HAP-1 (cell line): ENCODE measurements around the gene REL.
"Not testable (repeated sequence)": the region's sequence is repeated elsewhere in the genome, so short reads cannot be mapped to it uniquely, and the experiment has no call there.

Experiments used
- DNase-seq, 2 experiments: peaks; one replicate each; pipeline ENCODE4 v3.0.0-alpha.2; 2016 to 2020; ENCODE audit warnings: low spot score in 2 of 2
- H3K27me3 ChIP-seq: fragments of 250-450 bp; sonication (Bioruptor Pico); 2 replicates; pipeline ENCODE4 v1.5.1; 2020; ENCODE audit warnings: low read depth, mild to moderate bottlenecking, moderate library complexity
- H3K36me3 ChIP-seq: fragments of 250-450 bp; sonication (Bioruptor Pico); replicated peaks from 2 replicates; pipeline ENCODE4 v1.5.1; 2020; ENCODE audit warnings: mild to moderate bottlenecking
- H3K4me1 ChIP-seq: fragments of 250-450 bp; sonication (Bioruptor Pico); 2 replicates; pipeline ENCODE4 v1.5.1; 2020; ENCODE audit warnings: mild to moderate bottlenecking
- H3K4me3 ChIP-seq: fragments of 250-450 bp; sonication (Bioruptor Pico); 2 replicates; pipeline ENCODE4 v1.5.1; 2020; ENCODE audit warnings: mild to moderate bottlenecking, moderate library complexity
- H3K9me3 ChIP-seq: fragments of 250-450 bp; sonication (Bioruptor Pico); 2 replicates; pipeline ENCODE4 v1.5.1; 2020; ENCODE audit warnings: mild to moderate bottlenecking, moderate library complexity
- in situ Hi-C: fragments of 300-500 bp; cut with MboI; formaldehyde crosslinking; loops from 3 replicates; pipeline ENCODE4 v1.14.3; 2020; ENCODE audit warnings: low sequenced_read_pairs, inconsistent platforms, mixed read lengths

Gene REL

DNA sequence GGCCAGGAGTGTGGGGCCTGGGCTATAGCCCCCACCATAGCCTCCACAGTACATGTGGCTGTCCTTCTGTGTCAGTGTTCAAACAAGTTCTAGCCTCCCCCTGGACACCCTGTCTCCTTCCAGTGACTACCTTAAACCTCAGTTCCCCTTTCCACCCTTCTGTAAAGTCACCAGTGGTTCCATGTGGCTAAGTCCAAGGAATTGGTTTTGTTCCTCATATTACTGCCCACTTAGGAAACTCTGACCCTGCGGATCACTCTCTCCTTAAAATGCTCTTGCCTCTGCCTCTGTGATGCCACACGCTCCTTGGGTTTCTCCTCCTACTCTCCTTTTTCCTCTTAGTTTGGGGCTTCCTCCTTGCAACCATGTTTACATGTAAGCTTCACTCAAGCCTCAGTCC, 27.8 kb upstream of the REL start:
- no peaks in the 10 kb centered on the region for H3K9me3 ChIP-seq
- no peaks in the 10 kb centered on the region for H3K27me3 ChIP-seq
- H3K4me1 ChIP-seq = no peaks in the 10 kb centered on the region
- H3K4me3 ChIP-seq = no peak overlapping the region
- DNase-seq = no peak
- in situ Hi-C loops = no loop called here
- H3K36me3 ChIP-seq = no peaks in the 10 kb centered on the region

DNA sequence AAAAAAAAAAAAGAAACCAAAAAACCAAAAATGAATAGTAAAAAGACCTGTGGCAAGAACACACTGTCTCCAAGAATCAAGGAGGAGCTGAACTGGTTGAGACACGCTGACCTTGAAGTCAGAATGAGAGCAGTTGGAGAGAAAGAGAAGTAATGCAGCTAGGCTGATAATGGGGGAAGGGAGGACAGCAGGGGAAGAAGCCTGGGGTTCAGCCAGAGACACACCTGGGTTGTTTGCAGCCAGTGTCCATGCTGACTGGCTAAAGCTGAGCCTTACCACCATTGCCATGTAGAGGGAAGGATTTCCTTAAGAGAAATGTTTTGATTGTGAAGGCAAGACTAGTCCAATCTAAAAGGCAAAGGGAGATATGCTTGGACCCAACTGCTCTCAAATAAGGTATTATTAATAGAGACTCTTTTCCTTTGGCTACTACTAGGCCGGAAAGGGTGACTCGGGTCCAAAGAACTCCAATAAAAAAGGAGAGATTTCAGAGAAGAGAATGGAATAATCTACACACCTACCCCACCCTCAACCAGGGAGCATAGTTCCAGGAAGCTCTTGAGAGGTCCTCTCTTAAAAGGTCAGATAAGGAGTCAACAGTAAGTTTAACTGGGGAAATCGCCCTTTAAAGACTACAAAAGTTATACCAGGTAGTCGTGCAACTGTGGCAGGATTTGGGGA, 25.2 kb upstream of the REL start:
- Histone ChIP-seq H3K4me3 (no peak overlapping the region), H3K9me3 (no peaks in the 10 kb centered on the region), H3K4me1 (no peaks in the 10 kb centered on the region), H3K36me3 (no peaks in the 10 kb centered on the region), H3K27me3 (no peaks in the 10 kb centered on the region)
- in situ Hi-C loops = no loop called here
- no peak for DNase-seq

DNA sequence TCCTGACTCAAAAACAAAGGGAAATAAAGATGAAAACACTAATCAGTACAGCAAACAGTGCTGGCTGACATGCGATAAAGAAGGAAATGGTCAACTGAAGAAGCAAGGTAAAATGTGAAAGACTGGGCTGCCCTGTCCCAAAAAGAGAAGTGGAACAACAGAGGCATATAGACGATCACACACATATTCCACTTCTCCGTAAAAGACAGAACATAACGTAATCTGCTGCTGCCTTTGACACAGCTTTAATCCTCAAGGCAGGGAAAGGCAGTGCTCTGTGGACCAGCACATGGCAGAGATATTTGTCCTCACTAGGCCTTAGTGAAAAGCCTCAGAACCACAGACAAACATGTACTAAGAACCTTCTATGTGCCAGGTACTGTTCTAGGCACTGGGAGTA, 24.3 kb upstream of the REL start:
- no peak for DNase-seq
- Histone ChIP-seq H3K9me3 (no peaks in the 10 kb centered on the region), H3K27me3 (no peaks in the 10 kb centered on the region), H3K4me3 (no peak overlapping the region), H3K36me3 (no peaks in the 10 kb centered on the region), H3K4me1 (no peaks in the 10 kb centered on the region)
- in situ Hi-C loops = no loop called here

DNA sequence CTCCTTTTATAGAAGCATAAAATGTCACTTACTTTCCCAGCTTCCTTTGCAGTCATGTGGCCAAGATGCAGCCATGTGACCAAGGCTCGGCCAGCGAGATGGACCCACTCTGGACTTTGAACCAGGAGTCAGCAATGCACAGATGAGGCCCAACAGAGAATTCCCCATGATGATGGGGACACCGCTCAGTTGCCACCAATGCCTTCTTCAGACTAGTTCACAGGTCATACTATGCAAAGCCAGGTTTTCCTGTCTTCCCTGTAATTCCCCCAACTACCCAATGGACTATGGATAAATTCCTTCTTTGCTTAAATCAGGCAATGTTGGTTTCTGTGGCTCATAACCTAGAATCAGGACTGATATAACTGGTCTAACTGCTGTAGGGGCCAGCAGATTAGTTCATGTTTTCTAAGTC, 22.5 kb upstream of the REL start:
- DNase-seq = no peak
- Histone ChIP-seq H3K36me3 (no peaks in the 10 kb centered on the region), H3K9me3 (no peaks in the 10 kb centered on the region), H3K4me1 (no peaks in the 10 kb centered on the region), H3K27me3 (no peaks in the 10 kb centered on the region), H3K4me3 (no peak overlapping the region)
- in situ Hi-C loops = no loop called here

DNA sequence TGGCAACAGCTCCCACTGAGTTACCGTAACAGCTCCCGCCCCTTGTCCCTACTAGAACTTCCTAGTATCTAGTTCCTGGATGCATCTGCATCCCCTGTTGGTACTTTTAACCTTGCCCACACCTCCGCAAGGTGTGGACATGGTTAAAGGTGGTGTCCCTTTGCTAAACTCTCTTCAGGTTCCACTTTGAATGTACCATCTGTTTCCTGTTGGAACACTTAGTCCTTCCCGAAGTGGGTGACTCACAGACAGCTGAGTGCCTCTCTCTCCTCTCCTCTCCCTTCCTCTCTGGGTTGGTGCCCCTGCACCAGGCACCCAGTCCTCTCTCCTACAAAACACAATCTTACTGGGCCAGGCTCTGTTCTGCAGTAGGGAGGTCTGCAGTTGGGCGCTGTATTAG, 19.6 kb upstream of the REL start:
- no peaks in the 10 kb centered on the region for H3K4me1 ChIP-seq
- no peak for DNase-seq
- no peak overlapping the region for H3K4me3 ChIP-seq
- H3K9me3 ChIP-seq = peaks cover 3% of the 10 kb centered on the region; the same call in 1 of the 2 replicates
- no peaks in the 10 kb centered on the region for H3K27me3 ChIP-seq
- H3K36me3 ChIP-seq = no peaks in the 10 kb centered on the region
- in situ Hi-C loops = no loop called here

DNA sequence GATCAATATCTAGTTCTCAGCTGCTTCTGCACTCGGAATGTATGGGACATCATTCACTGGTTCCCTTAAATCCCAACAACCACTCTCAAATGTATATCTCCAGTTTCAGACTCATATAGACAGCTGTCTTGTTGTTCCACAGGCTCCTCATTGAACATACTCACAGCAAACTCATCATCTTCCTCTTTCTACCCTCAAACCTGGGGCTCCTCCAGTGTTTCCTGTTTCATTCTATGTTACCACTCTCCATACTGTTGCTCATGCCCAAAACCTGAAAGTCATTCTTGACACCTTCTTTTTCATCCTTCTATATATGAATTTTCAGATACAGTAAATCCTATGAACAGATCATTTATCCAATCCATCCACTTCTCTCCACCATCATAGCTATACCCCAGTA, 18.7 kb upstream of the REL start:
- no peak for DNase-seq
- Histone ChIP-seq H3K27me3 (no peaks in the 10 kb centered on the region), H3K4me3 (no peak overlapping the region), H3K36me3 (no peaks in the 10 kb centered on the region), H3K9me3 (peaks cover 3% of the 10 kb centered on the region; the same call in 1 of the 2 replicates), H3K4me1 (no peaks in the 10 kb centered on the region)
- in situ Hi-C loops = no loop called here

DNA sequence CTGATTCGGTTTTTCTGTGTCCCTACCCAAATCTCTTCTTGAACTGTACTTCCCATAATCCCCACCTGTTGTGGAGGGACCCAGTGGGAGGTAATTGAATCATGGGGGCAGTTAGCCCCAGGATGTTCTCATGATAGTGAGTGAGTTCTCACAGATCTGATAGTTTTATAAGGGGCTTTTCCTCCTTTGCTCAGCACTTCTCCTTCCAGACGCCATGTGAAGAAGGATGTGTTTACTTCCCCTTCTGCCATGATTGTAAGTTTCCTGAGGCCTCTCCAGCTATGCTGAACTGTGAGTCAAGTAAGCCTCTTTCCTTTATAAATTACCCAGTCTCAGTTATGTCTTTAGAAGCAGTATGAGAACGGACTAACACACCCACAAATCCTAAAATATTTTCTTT, 16.0 kb upstream of the REL start:
- H3K36me3 ChIP-seq, H3K4me1 ChIP-seq, H3K4me3 ChIP-seq, DNase-seq, H3K27me3 ChIP-seq, H3K9me3 ChIP-seq, in situ Hi-C loops: not testable (repeated sequence)

DNA sequence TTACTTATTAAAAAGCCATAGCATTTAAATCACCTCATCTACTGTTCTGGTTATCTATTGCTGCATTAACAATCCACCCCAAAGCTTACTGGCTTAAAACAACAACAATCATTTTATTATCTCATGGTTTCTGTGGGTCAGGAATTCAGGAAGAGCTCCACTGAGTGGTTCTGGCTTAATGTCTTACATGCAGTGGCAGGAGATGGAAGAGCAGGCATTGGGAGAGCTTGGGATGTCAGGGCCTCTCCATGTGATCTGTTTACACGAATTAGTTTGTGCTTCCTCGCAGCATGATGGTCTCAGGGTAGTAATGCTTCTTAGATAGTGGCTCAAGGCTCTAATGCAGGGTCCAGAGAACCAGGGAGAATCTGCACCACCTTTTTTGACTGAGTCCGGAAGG, 14.4 kb upstream of the REL start:
- no peaks in the 10 kb centered on the region for H3K36me3 ChIP-seq
- no peak overlapping the region for H3K4me3 ChIP-seq
- in situ Hi-C loops = no loop called here
- no peaks in the 10 kb centered on the region for H3K4me1 ChIP-seq
- peaks cover 3% of the 10 kb centered on the region; the same call in 1 of the 2 replicates for H3K9me3 ChIP-seq
- no peaks in the 10 kb centered on the region for H3K27me3 ChIP-seq
- no peak for DNase-seq

DNA sequence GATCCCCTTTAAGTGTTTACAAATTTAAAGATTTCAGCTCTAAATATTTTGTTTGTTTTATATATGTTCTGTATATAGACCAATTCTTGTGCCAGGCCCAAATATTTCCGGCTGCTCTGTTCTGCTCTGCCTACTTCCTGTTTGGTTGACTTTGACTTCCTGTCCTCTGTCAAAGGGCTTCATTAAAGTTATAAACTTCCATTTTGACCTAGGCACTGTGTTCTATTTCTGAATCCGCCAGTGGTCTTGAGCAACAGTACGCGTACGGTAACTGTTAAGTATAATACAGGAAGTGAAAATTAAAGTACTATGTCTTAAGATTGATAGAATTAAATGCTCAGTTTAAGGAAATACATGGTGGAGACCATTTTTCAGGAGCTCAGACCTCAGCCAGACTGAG, 13.5 kb upstream of the REL start:
- Histone ChIP-seq H3K27me3 (no peaks in the 10 kb centered on the region), H3K4me1 (no peaks in the 10 kb centered on the region), H3K9me3 (peaks cover 3% of the 10 kb centered on the region; the same call in 1 of the 2 replicates), H3K36me3 (no peaks in the 10 kb centered on the region), H3K4me3 (no peak overlapping the region)
- no peak for DNase-seq
- in situ Hi-C loops = no loop called here

DNA sequence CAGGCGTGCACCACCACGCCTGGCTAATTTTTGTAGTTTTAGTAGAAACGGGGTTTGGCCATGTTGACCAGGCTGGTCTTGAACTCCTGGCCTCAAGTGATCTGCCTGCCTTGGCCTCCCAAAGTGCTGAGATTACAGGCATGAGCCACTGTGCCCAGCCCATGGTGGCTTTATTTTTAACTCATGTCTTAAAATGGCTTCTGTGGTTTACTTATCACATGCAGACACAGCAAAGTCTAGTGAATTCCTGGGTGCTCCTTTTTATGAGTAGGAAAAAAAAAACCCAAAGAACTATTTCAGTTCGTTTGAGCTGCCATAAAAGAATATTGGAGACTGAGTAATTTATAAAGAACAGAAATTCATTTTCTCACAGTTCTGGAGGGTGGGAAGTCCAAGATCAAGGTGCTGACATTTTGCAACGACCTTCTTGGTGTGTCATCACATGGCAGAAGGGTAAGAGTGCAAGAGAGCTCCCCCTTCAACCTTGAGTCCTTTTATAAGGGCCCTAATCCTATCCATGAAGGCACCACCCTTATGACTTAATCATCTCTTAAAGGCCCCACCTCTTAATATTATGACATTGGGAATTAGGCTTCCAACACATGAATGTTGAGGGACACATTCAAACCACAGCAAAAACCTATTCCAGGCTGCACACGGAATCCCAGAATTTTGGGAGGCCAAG, 12.6 kb upstream of the REL start:
- Histone ChIP-seq H3K4me1 (no peaks in the 10 kb centered on the region), H3K27me3 (no peaks in the 10 kb centered on the region), H3K36me3 (no peaks in the 10 kb centered on the region), H3K4me3 (no peak overlapping the region), H3K9me3 (peaks cover 3% of the 10 kb centered on the region; the same call in 1 of the 2 replicates)
- in situ Hi-C loops = no loop called here
- no peak for DNase-seq

DNA sequence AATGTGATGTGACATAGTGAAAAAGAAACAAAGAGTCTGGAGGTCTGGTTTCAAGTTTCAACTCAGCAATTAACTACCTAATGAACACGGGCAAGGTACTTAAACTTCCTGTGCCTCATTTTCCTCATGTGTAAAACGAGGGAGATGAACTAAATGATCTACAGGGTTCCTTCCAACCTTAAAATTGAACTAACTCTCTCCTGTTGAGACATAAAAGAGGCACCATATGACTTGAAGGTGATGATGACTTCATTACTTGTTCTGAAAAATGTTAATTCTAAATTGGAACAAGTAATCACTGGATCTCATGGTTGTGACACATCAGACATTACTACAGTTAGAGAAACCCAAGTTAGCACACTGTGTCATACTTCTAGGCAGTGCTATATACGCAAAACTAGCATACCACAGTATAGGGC, 8.9 kb upstream of the REL start:
- no peak overlapping the region for H3K4me3 ChIP-seq
- H3K9me3 ChIP-seq = no peaks in the 10 kb centered on the region; the same call in 1 of the 2 replicates
- no peaks in the 10 kb centered on the region for H3K36me3 ChIP-seq
- no peak for DNase-seq
- in situ Hi-C loops = no loop called here
- H3K27me3 ChIP-seq = no peaks in the 10 kb centered on the region
- no peaks in the 10 kb centered on the region for H3K4me1 ChIP-seq

DNA sequence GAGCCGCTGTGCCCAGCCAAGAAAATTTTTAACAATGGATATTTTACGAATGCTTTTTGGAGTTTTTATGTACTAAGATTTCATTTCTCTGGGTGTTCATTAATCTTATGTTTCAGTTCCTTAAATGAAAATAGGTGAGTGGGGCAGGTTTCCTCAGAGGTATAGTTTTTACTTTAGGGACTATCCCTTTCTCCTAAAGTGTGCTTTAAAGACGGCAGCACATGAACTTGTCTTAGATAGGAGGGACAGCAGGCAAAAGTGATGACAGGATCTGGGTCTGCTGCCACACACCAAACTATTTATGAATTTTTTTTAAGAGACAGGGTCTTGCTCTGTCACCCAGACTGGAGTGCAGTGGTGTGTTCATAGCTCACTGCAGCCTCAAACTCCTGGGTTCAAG, 8.0 kb upstream of the REL start:
- H3K4me3 ChIP-seq = no peak overlapping the region
- in situ Hi-C loops = no loop called here
- DNase-seq = no peak
- H3K27me3 ChIP-seq = no peaks in the 10 kb centered on the region
- H3K36me3 ChIP-seq = no peaks in the 10 kb centered on the region
- H3K4me1 ChIP-seq = no peaks in the 10 kb centered on the region
- H3K9me3 ChIP-seq = no peaks in the 10 kb centered on the region; the same call in 1 of the 2 replicates

DNA sequence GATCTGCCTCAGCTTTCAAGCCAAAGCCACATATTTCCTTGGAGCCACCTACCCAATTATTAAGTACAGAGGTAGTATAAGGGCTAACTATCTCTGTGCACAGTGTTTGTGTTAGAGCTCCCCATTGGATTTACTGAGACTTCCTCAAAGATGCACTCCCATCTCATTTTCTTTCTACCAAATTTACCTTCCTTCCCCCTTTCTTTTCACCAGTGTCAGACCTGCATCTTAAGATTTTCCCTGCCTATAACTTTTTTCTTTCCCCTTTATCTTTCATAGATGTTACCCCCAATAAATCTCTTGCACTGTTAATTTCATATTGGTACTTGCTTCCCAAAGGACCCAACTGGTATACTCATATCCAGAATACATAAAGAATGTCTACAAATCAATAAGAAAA, 5.9 kb upstream of the REL start:
- Histone ChIP-seq H3K36me3 (no peaks in the 10 kb centered on the region), H3K4me1 (peaks cover 5% of the 10 kb centered on the region), H3K9me3 (no peaks in the 10 kb centered on the region), H3K27me3 (no peaks in the 10 kb centered on the region), H3K4me3 (no peak overlapping the region)
- in situ Hi-C loops = no loop called here
- no peak for DNase-seq

DNA sequence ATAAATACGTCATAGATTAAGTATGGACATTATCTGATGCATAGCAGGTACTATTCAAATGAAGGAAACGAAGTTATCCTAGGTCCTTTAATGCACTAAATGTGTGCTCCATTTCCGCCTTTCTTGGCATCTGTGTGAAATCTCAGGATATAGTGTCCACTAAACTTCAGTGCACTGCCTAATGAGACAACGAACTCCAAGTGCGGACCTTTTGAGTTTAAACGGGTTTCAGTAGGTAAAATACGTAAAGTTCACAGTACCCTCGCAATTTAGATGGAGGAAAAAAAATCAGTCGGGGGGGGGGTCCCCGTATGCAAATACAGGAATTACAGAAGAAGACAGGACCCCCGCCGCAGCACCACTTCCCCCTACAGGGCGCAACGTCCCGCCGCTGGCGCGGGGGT, 729 bp upstream of the REL start:
- in situ Hi-C loops = no loop called here
- DNase-seq = no peak
- no peaks in the 10 kb centered on the region for H3K36me3 ChIP-seq
- H3K9me3 ChIP-seq = no peaks in the 10 kb centered on the region
- peaks cover 23% of the 10 kb centered on the region for H3K4me1 ChIP-seq
- peak overlapping the region; percentile 90 for H3K4me3 ChIP-seq
- no peaks in the 10 kb centered on the region for H3K27me3 ChIP-seq
